Cardiac muscle cell (in vitro differentiated cells and primary cell): Measurements from ENCODE around the gene SMIM32. TPM values are rescaled to one million over a fixed set of nuclear protein-coding genes. Genes with fewer than 3 reads are reported as not detected.

Source experiments
- DNase-seq, 2 donors: peaks; one replicate each; pipeline versions ENCODE4 v3.0.0 to v3.0.0-alpha.2; 2010 to 2017; ENCODE audit warnings: low read depth in 1 of 2, low spot score in 1 of 2
- H3K27ac ChIP-seq: fragments of 200-600 bp; sonication (generic); 2 replicates; pipeline ENCODE4 v1.5.1; 2016
- H3K27me3 ChIP-seq: fragments of 200-600 bp; sonication (generic); 2 replicates; pipeline ENCODE4 v1.6.0; 2016; ENCODE audit warnings: control low read depth
- H3K36me3 ChIP-seq: fragments of 200-600 bp; sonication (generic); 2 replicates; pipeline ENCODE4 v1.5.1; 2016; ENCODE audit warnings: control low read depth
- H3K4me1 ChIP-seq: fragments of 200-600 bp; sonication (generic); 2 replicates; pipeline ENCODE4 v1.8.1; 2017; ENCODE audit warnings: low read depth, mild to moderate bottlenecking, mixed run types
- H3K4me3 ChIP-seq: fragments of 200-600 bp; sonication (generic); 2 replicates; pipeline ENCODE4 v1.5.1; 2016; ENCODE audit warnings: mild to moderate bottlenecking
- H3K9me3 ChIP-seq: fragments of 200-600 bp; sonication (generic); 2 replicates; pipeline ENCODE4 v1.5.1; 2017; ENCODE audit warnings: low read depth, mild to moderate bottlenecking, control low read depth
- polyA plus RNA-seq: library from polyadenylated mRNA; unstranded; fragments of >200 nt; fragmentation: Nextera tagmentation; extraction: Ambion mirVana; gene quantifications from 2 replicates; pipeline ENCODE4 v1.2.1, GENCODE V29; 2016
- total RNA-seq: library from RNA; depleted of rRNA; stranded (reverse); fragments of >200 nt; gene quantifications from 2 replicates; pipeline ENCODE4 v1.2.3, GENCODE V29; 2016
- TF ChIP-seq, protein P1 (sequence below): IDR thresholded peaks from 2 replicates; pipeline ENCODE4 v1.5.1; 2012; ENCODE audit warnings: low read depth, mild to moderate bottlenecking, low read length

SMIM32 gene
- total and polyA plus RNA-seq, 2 experiments from 2014 or later, result 0.36 TPM; not detected in 1

DNA sequence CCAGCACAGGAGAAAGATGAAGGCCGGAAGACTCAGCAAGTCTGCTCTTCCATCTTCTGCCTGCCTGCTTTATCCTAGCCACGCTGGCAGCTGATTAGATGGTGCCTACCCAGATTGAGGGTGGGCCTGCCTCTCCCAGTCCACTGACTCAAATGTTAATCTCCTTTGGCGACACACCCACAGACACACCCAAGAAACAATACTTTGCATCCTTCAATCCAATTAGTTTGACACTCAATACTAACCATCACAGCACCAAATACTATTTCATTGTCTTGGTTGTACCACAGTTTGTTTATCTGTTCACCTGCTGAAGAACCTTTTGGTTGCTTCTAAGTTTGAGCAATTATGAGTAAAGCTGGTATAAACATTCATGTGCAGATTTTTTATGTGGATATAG lies 23.7 kb downstream of the SMIM32 start:
- Histone ChIP-seq H3K27ac (no peak overlapping the region), H3K36me3 (peaks cover 15% of the 10 kb centered on the region), H3K4me3 (no peak overlapping the region), H3K9me3 (no peaks in the 10 kb centered on the region), H3K4me1 (no peaks in the 10 kb centered on the region), H3K27me3 (no peaks in the 10 kb centered on the region)
- no peak for DNase-seq
- TF ChIP-seq, protein P1, sequence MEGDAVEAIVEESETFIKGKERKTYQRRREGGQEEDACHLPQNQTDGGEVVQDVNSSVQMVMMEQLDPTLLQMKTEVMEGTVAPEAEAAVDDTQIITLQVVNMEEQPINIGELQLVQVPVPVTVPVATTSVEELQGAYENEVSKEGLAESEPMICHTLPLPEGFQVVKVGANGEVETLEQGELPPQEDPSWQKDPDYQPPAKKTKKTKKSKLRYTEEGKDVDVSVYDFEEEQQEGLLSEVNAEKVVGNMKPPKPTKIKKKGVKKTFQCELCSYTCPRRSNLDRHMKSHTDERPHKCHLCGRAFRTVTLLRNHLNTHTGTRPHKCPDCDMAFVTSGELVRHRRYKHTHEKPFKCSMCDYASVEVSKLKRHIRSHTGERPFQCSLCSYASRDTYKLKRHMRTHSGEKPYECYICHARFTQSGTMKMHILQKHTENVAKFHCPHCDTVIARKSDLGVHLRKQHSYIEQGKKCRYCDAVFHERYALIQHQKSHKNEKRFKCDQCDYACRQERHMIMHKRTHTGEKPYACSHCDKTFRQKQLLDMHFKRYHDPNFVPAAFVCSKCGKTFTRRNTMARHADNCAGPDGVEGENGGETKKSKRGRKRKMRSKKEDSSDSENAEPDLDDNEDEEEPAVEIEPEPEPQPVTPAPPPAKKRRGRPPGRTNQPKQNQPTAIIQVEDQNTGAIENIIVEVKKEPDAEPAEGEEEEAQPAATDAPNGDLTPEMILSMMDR, result no peak

DNA sequence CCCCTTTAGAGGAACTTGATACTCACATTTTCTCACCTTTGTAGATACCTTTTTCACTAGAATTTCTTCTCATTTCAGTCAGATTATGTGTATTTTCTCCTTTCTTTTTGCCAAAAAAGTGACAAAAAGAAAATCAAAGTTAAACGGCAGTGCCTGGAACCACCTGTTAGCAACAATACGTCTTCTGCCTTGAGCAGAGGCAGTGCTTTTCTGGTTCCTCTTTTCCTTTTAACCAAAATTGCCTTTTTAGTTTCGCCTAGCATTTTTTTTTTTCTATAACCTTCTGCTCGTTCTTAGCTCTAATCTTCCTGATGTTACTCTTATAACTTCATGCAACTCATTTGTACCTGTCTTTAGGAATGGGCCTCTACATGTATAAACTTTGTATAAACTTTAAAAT lies 26.1 kb downstream of the SMIM32 start:
- H3K27me3 ChIP-seq, result no peaks in the 10 kb centered on the region
- no peaks in the 10 kb centered on the region for H3K9me3 ChIP-seq
- TF ChIP-seq, protein P1, result no peak
- H3K27ac ChIP-seq, result no peak overlapping the region
- no peak overlapping the region for H3K4me3 ChIP-seq
- DNase-seq, result no peak
- peaks cover 18% of the 10 kb centered on the region for H3K36me3 ChIP-seq
- no peaks in the 10 kb centered on the region for H3K4me1 ChIP-seq

DNA sequence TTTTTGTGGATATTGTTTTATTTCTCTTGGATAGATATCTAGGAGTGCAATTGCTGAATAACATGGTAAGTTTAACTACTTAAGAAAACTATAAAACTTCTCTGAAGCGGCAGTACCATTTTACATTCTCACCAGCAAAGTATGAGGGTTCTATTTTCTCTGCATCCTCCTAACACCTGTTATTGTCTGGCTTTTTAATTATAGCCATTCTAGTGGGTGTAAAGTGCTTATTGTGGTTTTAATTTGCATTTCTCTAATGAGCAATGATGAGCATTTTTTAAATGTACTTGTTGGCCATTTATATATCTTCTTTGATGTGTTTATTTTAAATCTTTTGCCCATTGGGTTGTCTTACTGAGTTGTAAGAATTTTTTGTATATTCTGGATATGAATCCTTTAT lies 28.7 kb downstream of the SMIM32 start:
- H3K36me3 ChIP-seq, result peaks cover 27% of the 10 kb centered on the region

DNA sequence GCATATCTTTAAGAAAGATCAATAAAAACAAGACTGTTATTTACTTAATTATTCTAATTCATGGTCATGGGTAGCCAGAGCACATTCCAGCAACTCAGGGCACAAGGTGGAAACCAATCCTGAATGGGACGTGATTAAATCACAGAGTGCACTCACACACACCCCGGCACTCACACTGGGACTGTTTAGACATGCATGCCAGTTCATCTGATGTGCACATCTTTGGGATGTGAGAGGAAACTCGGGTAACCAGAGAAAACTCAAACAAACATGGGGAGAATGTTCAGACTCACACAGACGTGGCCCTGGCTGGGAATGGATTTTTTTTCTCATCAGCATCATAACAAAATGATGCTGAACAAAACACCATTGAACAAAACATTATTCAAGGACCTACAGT lies 31.0 kb downstream of the SMIM32 start:
- DNase-seq, result no peak
- Histone ChIP-seq H3K36me3 (peaks cover 27% of the 10 kb centered on the region), H3K4me3 (no peak overlapping the region), H3K27ac (no peak overlapping the region), H3K27me3 (no peaks in the 10 kb centered on the region), H3K4me1 (no peaks in the 10 kb centered on the region), H3K9me3 (no peaks in the 10 kb centered on the region)
- TF ChIP-seq, protein P1, result no peak

More for the DNA sequence above, 28.7 kb downstream of the SMIM32 start:
- Histone ChIP-seq H3K27ac (no peak overlapping the region), H3K9me3 (no peaks in the 10 kb centered on the region), H3K27me3 (no peaks in the 10 kb centered on the region), H3K4me3 (no peak overlapping the region), H3K4me1 (no peaks in the 10 kb centered on the region)
- TF ChIP-seq, protein P1, result no peak
- no peak for DNase-seq

DNA sequence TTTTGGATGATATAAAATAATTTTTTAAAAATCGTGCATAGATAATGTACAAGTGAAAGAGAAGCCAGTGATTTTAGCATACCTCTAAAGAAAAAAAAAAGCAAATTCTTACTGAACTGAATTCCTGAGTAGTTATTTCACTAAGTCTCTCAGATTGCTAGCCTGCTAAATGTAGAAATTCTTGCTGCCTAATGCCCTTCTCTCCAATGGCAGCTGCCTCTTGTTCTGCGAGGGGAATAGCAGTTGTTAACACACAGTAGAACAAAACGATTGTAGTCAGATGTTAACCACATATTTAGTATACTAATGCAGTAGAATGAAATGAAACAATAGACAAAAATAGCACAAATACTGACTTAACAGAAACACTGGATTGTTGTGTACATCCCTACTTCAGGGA lies 33.5 kb downstream of the SMIM32 start:
- H3K27ac ChIP-seq, result no peak overlapping the region
- peak in 1 of 2 donors; percentile 25 for DNase-seq
- H3K36me3 ChIP-seq, result peaks cover 27% of the 10 kb centered on the region
- no peaks in the 10 kb centered on the region for H3K4me1 ChIP-seq
- H3K4me3 ChIP-seq, result no peak overlapping the region
- H3K27me3 ChIP-seq, result no peaks in the 10 kb centered on the region
- H3K9me3 ChIP-seq, result no peaks in the 10 kb centered on the region
- TF ChIP-seq, protein P1, result no peak

DNA sequence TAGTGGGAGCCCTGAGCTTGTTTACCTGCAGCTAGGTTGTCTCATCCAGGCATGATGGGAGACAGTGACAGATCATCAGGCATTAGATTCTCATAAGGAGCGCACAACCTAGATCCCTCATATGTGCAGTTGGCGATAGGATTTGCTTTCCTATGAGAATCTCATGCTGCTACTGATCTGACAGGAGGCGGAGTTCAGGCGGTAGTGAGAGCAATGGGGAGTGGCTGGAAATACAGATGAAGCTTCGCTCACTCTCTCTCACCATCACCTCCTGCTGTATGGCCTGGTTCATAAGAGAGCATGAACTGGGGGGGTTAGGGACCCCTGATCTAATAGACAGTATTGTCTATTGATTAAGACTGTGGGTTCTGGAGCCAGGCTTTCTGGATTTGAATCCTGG lies 35.4 kb downstream of the SMIM32 start:
- TF ChIP-seq, protein P1, result no peak
- Histone ChIP-seq H3K27me3 (no peaks in the 10 kb centered on the region), H3K27ac (no peak overlapping the region), H3K36me3 (peaks cover 19% of the 10 kb centered on the region), H3K4me1 (peaks cover 3% of the 10 kb centered on the region), H3K4me3 (no peak overlapping the region), H3K9me3 (no peaks in the 10 kb centered on the region)
- DNase-seq, result no peak
